GM12873 (cell line): ENCODE measurements around the gene DNMT1.

ENCODE experiments used
- TF ChIP-seq, protein P1 (sequence below): IDR thresholded peaks from 2 replicates; pipeline ENCODE4 v1.5.1; 2012; ENCODE audit warnings: low read depth, mild to moderate bottlenecking, moderate library complexity, low read length, control low read depth; ENCODE audit not compliant: insufficient read depth; ENCODE audit errors: missing control alignments

Gene DNMT1

DNA sequence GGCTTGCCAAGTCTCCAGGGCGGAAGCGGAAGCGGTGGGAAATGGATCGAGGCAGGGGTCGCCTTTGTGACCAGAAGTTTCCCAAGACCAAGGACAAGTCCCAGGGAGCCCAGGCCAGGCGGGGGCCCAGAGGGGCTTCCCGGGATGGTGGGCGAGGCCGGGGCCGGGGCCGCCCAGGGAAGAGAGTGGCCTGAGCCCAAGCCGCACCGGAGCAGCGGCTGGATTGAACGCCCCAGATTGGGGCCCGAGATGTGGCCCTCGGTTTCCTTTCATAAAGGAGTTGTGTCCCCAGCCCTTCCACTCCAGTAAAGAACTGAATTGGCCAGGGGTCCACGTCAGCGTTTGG, 83.8 kb downstream of the DNMT1 start:
- TF ChIP-seq, protein P1, sequence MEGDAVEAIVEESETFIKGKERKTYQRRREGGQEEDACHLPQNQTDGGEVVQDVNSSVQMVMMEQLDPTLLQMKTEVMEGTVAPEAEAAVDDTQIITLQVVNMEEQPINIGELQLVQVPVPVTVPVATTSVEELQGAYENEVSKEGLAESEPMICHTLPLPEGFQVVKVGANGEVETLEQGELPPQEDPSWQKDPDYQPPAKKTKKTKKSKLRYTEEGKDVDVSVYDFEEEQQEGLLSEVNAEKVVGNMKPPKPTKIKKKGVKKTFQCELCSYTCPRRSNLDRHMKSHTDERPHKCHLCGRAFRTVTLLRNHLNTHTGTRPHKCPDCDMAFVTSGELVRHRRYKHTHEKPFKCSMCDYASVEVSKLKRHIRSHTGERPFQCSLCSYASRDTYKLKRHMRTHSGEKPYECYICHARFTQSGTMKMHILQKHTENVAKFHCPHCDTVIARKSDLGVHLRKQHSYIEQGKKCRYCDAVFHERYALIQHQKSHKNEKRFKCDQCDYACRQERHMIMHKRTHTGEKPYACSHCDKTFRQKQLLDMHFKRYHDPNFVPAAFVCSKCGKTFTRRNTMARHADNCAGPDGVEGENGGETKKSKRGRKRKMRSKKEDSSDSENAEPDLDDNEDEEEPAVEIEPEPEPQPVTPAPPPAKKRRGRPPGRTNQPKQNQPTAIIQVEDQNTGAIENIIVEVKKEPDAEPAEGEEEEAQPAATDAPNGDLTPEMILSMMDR = no peak

DNA sequence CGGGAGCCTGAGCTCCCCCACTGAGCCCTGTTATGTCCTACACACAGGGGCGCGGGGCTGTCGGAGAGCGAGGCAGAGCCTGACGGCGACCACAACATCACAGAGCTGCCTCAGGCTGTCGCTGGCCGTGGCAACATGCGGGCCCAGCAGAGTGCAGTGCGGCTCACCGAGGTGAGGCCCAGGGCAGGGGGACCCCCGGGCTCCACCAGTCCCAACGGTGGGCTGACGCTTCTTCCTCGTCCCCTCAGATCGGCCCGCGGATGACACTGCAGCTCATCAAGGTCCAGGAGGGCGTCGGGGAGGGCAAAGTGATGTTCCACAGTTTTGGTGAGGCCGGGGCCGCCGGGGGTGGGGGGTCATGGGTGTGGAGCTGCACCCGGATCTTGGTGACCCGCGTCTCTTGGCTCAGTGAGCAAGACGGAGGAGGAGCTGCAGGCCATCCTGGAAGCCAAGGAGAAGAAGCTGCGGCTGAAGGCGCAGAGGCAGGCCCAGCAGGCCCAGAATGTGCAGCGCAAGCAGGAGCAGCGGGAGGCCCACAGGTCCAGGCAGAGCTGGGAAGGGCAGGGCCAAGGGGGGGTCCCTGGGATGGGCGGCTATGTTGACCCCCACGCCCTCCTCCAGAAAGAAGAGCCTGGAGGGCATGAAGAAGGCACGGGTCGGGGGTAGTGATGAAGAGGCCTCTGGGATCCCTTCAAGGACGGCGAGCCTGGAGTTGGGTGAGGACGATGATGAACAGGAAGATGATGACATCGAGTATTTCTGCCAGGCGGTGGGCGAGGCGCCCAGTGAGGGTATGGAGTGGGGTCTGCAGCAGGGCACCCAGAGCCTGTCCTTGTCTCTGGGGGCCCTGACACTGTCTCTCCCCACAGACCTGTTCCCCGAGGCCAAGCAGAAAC, 84.4 kb downstream of the DNMT1 start:
- TF ChIP-seq, protein P1 = no peak

DNA sequence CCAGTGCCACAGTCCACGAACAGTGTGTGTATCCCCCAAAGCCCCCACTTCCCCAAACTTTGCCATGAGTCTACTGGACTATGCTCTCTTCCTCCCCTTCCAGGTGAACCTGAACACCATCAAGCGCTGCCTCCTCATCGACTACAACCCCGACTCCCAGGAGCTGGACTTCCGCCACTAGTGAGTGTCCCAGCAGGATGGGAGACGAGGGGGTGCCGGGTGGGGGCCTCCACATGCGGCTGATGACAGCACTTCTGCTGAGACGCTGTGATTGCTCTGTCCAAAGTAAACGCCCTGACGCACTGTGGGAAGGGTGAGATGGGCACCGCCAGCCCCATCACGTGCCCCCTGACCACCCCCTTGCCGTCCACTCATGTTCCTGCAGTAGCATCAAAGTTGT, 85.2 kb downstream of the DNMT1 start:
- TF ChIP-seq, protein P1 = no peak

DNA sequence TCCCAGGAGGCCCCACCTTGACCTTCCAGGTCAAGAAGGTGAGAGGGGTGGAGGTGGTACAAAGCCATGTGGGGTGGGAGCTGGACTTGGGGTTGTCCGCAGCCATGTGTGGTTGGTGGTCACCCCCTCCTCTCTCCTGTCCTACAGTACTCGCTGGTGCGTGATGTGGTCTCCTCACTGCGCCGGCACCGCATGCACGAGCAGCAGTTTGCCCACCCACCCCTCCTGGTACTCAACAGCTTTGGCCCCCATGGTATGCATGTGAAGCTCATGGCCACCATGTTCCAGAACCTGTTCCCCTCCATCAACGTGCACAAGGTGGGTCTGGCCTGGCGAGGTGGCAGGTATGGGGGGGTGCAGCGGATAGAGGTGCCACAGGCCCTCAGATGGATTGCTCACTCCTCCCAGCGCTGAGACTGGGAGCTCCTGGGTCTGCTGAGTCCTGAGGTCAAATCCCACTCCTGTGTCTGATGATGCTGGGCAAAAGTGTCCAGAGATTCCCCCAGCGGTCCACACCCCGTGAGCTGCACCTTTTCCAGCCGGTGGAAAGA, 86.9 kb downstream of the DNMT1 start:
- TF ChIP-seq, protein P1 = no peak

- TF ChIP-seq, protein P1 = no peak
Observed at GRCh38 chr19:10107254-10107653, 87.5 kb downstream of the DNMT1 start.

- TF ChIP-seq, protein P1 = no peak
Observed at GRCh38 chr19:10106100-10106936, 88.4 kb downstream of the DNMT1 start, which contains the start of gene PPAN. PPAN (plus strand) TSS chr19:10106362; CDS start chr19:10106395, 33 bp downstream.
